Stimulated activated naive CD8-positive, alpha-beta T cell treated with anti-CD3 and anti-CD28 coated beads, Interleukin-15, Interleukin-2, amounts not matched to agents 100 ng/mL and 50 ng/mL, for 24 hours (primary cell): ENCODE measurements around the gene WWC2.
"Not testable (repeated sequence)": the region's sequence is repeated elsewhere in the genome, so short reads cannot be mapped to it uniquely, and the experiment has no call there.

Experiments
- H3K27ac Mint-ChIP-seq: one replicate; pipeline ENCODE4 v1.8.0; 2021; ENCODE audit warnings: mild to moderate bottlenecking, mixed read lengths
- H3K27me3 Mint-ChIP-seq: one replicate; pipeline ENCODE4 v1.8.0; 2021; ENCODE audit warnings: mixed read lengths
- H3K36me3 Mint-ChIP-seq: one replicate; pipeline ENCODE4 v1.8.0; 2021; ENCODE audit warnings: low read depth, mixed read lengths
- H3K4me1 Mint-ChIP-seq: one replicate; pipeline ENCODE4 v1.8.0; 2021; ENCODE audit warnings: low read depth, mixed read lengths
- H3K4me3 Mint-ChIP-seq: one replicate; pipeline ENCODE4 v1.8.0; 2021; ENCODE audit warnings: mild to moderate bottlenecking, mixed read lengths
- H3K9me3 Mint-ChIP-seq: one replicate; pipeline ENCODE4 v1.8.0; 2021; ENCODE audit warnings: mixed read lengths

The WWC2 gene

GRCh38 chr4:183144787-183145186 is 45.7 kb downstream of the WWC2 start:
- H3K27ac Mint-ChIP-seq: no peak overlapping the region
- no peaks in the 10 kb centered on the region for H3K27me3 Mint-ChIP-seq
- no peaks in the 10 kb centered on the region for H3K36me3 Mint-ChIP-seq
- no peak overlapping the region for H3K4me3 Mint-ChIP-seq
- H3K9me3 Mint-ChIP-seq: no peaks in the 10 kb centered on the region
- no peaks in the 10 kb centered on the region for H3K4me1 Mint-ChIP-seq

DNA sequence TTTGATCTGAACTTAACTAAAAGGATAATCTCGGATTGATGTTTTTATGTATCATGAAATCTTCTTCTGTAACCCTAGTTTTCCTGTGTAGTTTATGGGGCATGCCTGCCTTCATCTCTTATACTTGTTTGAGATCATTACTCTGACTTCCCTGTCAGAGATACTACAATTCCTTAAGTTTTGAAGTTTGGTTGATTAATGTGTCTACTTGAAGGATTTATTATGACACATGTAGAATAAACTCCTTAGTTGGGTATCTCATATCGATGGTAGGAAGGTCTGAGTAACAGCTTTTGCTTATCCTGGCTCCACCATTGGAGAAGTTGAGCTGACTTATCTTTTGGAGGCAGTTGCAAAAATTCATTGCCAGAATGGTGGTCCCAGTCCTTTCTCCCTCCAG is 46.7 kb downstream of the WWC2 start:
- Mint-ChIP-seq H3K36me3 (no peaks in the 10 kb centered on the region), H3K4me1 (no peaks in the 10 kb centered on the region), H3K4me3 (no peak overlapping the region), H3K9me3 (no peaks in the 10 kb centered on the region), H3K27me3 (no peaks in the 10 kb centered on the region), H3K27ac (no peak overlapping the region)

GRCh38 chr4:183146478-183146877 is 47.4 kb downstream of the WWC2 start:
- Mint-ChIP-seq H3K36me3 (no peaks in the 10 kb centered on the region), H3K4me1 (no peaks in the 10 kb centered on the region), H3K4me3 (no peak overlapping the region), H3K9me3 (no peaks in the 10 kb centered on the region), H3K27me3 (no peaks in the 10 kb centered on the region), H3K27ac (no peak overlapping the region)

DNA sequence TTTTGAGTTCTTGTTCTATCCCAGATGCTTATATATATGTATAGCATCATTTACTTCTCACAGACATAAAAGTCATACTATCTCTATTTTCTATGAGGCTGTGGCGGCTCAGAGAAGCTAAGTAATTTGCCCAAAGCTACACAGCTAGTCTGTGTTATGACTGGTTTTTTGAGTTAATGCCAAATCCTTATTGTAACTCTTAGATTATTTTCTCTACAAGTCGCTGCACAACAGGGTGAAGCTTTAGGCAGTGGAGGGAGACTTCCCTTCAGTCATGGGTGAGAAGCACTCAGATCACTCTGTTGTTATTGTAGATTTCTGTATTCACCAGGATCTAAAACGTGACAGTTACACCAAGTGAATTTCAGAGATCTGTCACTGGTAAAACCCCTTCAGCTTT is 48.1 kb downstream of the WWC2 start:
- no peaks in the 10 kb centered on the region for H3K27me3 Mint-ChIP-seq
- H3K4me1 Mint-ChIP-seq: no peaks in the 10 kb centered on the region
- no peak overlapping the region for H3K27ac Mint-ChIP-seq
- no peaks in the 10 kb centered on the region for H3K9me3 Mint-ChIP-seq
- H3K36me3 Mint-ChIP-seq: no peaks in the 10 kb centered on the region
- H3K4me3 Mint-ChIP-seq: no peak overlapping the region

GRCh38 chr4:183147983-183148382 is 48.9 kb downstream of the WWC2 start:
- no peaks in the 10 kb centered on the region for H3K4me1 Mint-ChIP-seq
- H3K27ac Mint-ChIP-seq: no peak overlapping the region

DNA sequence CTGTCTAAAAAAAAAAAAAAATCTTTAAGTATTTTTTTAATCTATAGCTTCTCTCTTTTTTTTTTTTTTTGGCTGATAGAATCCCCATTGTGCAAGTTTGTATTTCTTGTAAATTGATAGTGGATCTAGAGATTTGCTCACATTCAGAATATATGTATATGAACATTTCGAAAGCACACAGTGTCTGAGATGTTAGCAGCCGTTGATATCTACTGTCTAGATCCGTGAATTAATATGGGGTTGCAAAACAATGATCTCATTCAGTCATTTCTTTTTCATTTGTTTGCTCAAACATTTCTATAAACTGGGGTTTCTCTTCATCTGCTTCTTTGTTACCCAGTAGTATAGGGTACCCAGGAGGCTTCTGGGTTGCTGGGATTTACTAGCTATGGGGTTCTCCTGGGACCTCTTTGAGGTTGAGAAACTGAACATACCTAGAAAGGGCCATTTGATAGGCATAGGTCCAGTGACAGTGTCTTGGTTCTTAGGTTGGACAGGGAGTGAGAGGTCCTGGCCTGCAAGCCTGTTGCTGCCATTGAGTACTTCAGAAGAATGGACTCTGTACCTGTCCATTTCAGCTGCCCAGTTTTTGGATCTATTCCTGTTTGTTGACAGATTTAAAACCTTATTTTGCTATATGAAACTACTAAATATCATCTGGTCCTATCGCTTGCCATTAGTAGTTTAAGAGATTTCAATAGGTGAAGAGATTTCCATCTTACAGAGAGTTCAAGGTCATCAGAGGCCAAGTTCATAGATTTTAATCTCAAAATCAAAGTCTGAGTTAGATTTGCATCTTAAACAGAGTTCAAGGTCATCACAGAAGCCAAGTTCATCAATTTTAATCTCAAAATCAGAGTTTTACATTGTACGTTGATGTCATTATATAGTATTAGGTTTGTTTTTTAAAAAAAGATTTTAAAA is 50.8 kb downstream of the WWC2 start:
- Mint-ChIP-seq H3K4me3 (no peak overlapping the region), H3K4me1 (no peaks in the 10 kb centered on the region), H3K27ac (no peak overlapping the region), H3K36me3 (no peaks in the 10 kb centered on the region), H3K27me3 (no peaks in the 10 kb centered on the region), H3K9me3 (no peaks in the 10 kb centered on the region)

More at GRCh38 chr4:183147983-183148382, 48.9 kb downstream of the WWC2 start:
- no peaks in the 10 kb centered on the region for H3K9me3 Mint-ChIP-seq
- no peaks in the 10 kb centered on the region for H3K36me3 Mint-ChIP-seq
- H3K27me3 Mint-ChIP-seq: no peaks in the 10 kb centered on the region
- H3K4me3 Mint-ChIP-seq: no peak overlapping the region

DNA sequence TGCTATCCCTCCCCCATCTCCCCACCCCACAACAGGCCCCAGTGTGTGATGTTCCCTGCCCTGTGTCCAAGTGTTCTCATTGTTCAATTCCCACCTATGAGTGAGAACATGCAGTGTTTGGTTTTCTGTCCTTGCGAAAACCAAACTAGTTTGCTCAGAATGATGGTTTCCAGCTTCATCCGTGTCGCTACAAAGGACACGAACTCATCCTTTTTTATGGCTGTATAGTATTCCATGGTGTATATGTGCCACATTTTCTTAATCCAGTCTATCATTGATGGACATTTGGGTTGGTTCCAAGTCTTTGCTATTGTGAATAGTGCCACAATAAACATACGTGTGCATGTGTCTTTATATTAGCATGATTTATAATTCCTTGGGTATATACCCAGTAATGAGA is 51.6 kb downstream of the WWC2 start:
- not testable (repeated sequence) for H3K4me3 Mint-ChIP-seq, H3K4me1 Mint-ChIP-seq, H3K9me3 Mint-ChIP-seq, H3K36me3 Mint-ChIP-seq, H3K27ac Mint-ChIP-seq, H3K27me3 Mint-ChIP-seq

GRCh38 chr4:183152232-183152631 is 53.2 kb downstream of the WWC2 start:
- H3K4me3 Mint-ChIP-seq, H3K9me3 Mint-ChIP-seq, H3K27ac Mint-ChIP-seq, H3K4me1 Mint-ChIP-seq, H3K27me3 Mint-ChIP-seq, H3K36me3 Mint-ChIP-seq: not testable (repeated sequence)

DNA sequence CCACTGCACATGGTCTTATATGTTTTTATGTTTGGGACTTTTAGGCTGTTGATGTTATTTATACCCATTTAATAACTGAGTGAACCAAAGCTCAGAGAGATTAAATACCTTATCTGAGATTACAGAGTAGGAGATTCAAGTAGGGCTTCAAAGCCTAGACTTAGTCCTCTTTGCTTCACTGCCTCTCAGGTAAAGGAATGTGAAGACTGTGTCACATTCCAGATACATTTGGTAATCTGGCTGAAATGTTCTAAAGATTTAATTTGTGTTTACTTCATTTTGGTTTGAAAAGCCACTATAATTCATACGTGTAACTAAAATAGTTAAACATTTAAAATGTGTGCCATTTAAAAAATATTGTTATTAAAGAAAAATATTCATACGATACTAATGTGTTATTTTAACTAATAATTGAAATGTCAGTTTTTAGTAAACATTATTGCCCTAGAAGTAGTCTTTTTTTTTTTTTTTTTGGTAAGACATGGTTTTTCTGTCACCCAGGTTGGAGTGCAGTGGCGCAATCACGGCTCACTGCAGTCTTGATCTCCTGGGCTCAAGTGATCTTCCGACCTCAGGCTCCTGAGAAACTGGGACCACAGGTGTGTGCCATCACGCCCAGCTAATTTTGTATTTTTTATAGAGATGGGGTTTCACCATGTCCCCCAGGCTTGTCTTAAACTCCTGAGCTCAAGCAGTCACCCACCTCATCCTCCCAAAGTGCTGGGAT is 54.3 kb downstream of the WWC2 start:
- peaks cover 2% of the 10 kb centered on the region for H3K4me1 Mint-ChIP-seq
- no peaks in the 10 kb centered on the region for H3K36me3 Mint-ChIP-seq
- no peaks in the 10 kb centered on the region for H3K9me3 Mint-ChIP-seq
- H3K4me3 Mint-ChIP-seq: no peak overlapping the region
- peaks cover 5% of the 10 kb centered on the region for H3K27me3 Mint-ChIP-seq
- H3K27ac Mint-ChIP-seq: no peak overlapping the region

DNA sequence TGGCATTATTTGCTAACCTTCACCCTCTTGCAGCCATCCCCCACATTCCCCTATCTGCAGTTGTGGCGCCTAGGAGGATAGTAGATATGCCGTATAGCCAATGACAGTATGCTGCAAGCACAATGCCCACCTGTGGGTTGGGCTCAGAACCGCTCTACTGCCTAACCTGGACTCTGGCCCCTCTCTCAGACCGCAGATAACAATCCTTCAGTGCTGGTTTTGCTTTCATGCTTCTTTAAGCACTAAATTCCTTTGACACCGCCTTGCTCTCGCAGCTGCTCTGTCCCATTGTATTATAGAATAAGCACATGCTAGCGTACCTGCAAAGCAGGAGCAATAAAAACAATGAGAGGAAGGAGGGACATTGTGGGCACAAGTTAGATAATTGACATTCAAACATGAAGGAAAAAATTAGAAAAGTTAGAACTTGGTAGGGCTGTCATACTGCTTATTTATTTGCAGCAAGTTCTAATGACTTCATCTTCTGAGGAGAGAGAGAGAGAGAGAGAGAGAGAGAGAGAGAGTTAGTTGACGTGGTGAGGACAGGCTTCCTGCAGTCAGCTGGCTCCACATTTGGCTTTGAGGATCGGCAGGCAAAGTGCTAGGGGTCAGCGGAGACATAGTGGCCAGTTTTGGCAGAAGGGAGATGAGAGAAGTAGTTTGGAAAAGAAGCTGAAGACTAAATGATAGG is 55.8 kb downstream of the WWC2 start:
- Mint-ChIP-seq H3K9me3 (no peaks in the 10 kb centered on the region), H3K36me3 (no peaks in the 10 kb centered on the region), H3K27ac (no peak overlapping the region), H3K4me1 (peaks cover 3% of the 10 kb centered on the region), H3K4me3 (no peak overlapping the region), H3K27me3 (peaks cover 8% of the 10 kb centered on the region)

GRCh38 chr4:183155450-183156184 is 56.6 kb downstream of the WWC2 start:
- Mint-ChIP-seq H3K36me3 (no peaks in the 10 kb centered on the region), H3K4me3 (no peak overlapping the region), H3K27ac (no peak overlapping the region), H3K27me3 (peaks cover 8% of the 10 kb centered on the region), H3K4me1 (peaks cover 3% of the 10 kb centered on the region), H3K9me3 (no peaks in the 10 kb centered on the region)

DNA sequence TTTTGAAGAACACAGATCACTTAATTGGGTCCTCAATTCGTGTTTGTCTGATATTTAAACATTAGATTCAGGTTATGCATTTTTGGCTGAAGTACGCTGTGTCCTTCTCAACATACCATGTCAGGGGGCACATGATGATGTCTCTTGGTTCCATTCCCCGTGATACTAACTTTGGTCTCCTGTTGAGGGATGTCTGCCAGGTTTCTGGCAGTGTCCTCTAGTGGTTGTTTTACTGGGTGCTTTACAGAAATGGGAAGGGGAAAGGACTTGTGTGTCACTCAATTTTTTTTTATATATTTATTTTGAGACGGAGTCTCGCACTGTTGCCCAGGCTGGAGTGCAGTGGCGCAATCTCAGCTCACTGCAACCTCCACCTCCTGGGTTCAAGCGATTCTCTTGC is 58.2 kb downstream of the WWC2 start:
- H3K27ac Mint-ChIP-seq: no peak overlapping the region
- peaks cover 3% of the 10 kb centered on the region for H3K4me1 Mint-ChIP-seq
- no peak overlapping the region for H3K4me3 Mint-ChIP-seq
- H3K27me3 Mint-ChIP-seq: peaks cover 8% of the 10 kb centered on the region
- no peaks in the 10 kb centered on the region for H3K9me3 Mint-ChIP-seq
- H3K36me3 Mint-ChIP-seq: no peaks in the 10 kb centered on the region

DNA sequence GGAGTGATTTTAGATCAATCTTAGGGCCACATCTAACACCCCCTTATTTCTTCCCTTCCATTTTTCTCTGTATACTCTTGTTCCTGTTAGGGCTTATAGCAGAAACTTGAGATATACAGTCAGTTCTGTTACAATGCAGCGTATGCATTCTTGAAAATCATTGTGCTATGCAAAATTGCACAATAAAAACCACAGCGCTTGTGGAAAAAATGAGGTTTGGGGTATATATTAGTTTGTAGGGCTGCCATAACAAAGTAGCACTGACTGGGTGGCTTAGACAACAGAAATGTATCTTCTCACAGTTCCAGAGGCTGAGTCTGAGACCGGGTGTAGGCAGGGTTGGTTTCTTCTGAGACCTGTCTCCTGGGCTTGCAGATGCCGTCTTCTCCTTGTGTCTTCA is 59.0 kb downstream of the WWC2 start:
- no peaks in the 10 kb centered on the region for H3K9me3 Mint-ChIP-seq
- H3K4me1 Mint-ChIP-seq: peaks cover 3% of the 10 kb centered on the region
- H3K4me3 Mint-ChIP-seq: no peak overlapping the region
- H3K36me3 Mint-ChIP-seq: no peaks in the 10 kb centered on the region
- peaks cover 16% of the 10 kb centered on the region for H3K27me3 Mint-ChIP-seq
- no peak overlapping the region for H3K27ac Mint-ChIP-seq

GRCh38 chr4:183161630-183162029 is 62.6 kb downstream of the WWC2 start:
- Mint-ChIP-seq H3K9me3 (no peaks in the 10 kb centered on the region), H3K36me3 (no peaks in the 10 kb centered on the region), H3K27me3 (peaks cover 19% of the 10 kb centered on the region), H3K27ac (no peak overlapping the region), H3K4me1 (peaks cover 3% of the 10 kb centered on the region), H3K4me3 (no peak overlapping the region)
